Upper lobe of right lung (tissue), 1 donor: Measurements from ENCODE around the gene HDX. TPM values are rescaled to one million over a fixed set of nuclear protein-coding genes. Genes with fewer than 3 reads are reported as not detected.
"Not testable (repeated sequence)": the region's sequence is repeated elsewhere in the genome, so short reads cannot be mapped to it uniquely, and the experiment has no call there.

ENCODE experiments used
- ATAC-seq: fragments of 200-7000 bp; cut with Tn5 transposase; one replicate; pipeline ENCODE4 v1.9.1; 2020; ENCODE audit warnings: mild to moderate bottlenecking, moderate library complexity
- DNase-seq: peaks from one replicate; pipeline ENCODE4 v3.0.0-alpha.2; 2020
- H3K27ac ChIP-seq: fragments of 200-600 bp; one replicate; pipeline ENCODE4 v1.8.0; 2022
- H3K27me3 ChIP-seq: fragments of 200-600 bp; one replicate; pipeline ENCODE4 v1.8.0; 2022; ENCODE audit warnings: mild to moderate bottlenecking
- H3K36me3 ChIP-seq: fragments of 200-600 bp; one replicate; pipeline ENCODE4 v1.8.0; 2022
- H3K4me1 ChIP-seq: fragments of 200-600 bp; one replicate; pipeline ENCODE4 v1.8.0; 2022
- H3K4me3 ChIP-seq: fragments of 200-600 bp; one replicate; pipeline ENCODE4 v1.8.0; 2022; ENCODE audit warnings: mild to moderate bottlenecking
- H3K9me3 ChIP-seq: fragments of 200-600 bp; one replicate; pipeline ENCODE4 v1.8.0; 2022
- intact Hi-C: fragments of 100-400 bp; cut with DNase I; formaldehyde crosslinking; loops from one replicate; pipeline ENCODE4 v1.11.0; 2022
- long read RNA-seq: library from polyadenylated mRNA; unstranded; transcript quantifications from one replicate; pipeline ENCODE4 v2.0.0, GENCODE V29; 2021
- total RNA-seq: library from RNA; stranded (reverse); fragmentation: NEBNext Ultra II Directional; extraction: Animal tissue kit (Norgen Biotek cat#: 25700); gene quantifications from one replicate; pipeline ENCODE4 v1.2.1, GENCODE V29; 2021
- TF ChIP-seq, protein P1 (sequence below): fragments of 200-600 bp; IDR thresholded peaks from one replicate; pipeline ENCODE4 v1.8.0; 2022; ENCODE audit warnings: antibody characterized with exemption
- donor health status: DM: no; HTN: yes; CAD: no; lungs with severe emphysema.

The HDX gene, protein sequence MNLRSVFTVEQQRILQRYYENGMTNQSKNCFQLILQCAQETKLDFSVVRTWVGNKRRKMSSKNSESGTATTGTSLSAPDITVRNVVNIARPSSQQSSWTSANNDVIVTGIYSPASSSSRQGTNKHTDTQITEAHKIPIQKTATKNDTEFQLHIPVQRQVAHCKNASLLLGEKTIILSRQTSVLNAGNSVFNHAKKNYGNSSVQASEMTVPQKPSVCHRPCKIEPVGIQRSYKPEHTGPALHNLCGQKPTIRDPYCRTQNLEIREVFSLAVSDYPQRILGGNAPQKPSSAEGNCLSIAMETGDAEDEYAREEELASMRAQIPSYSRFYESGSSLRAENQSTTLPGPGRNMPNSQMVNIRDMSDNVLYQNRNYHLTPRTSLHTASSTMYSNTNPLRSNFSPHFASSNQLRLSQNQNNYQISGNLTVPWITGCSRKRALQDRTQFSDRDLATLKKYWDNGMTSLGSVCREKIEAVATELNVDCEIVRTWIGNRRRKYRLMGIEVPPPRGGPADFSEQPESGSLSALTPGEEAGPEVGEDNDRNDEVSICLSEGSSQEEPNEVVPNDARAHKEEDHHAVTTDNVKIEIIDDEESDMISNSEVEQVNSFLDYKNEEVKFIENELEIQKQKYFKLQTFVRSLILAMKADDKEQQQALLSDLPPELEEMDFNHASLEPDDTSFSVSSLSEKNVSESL
- 4.5 TPM for total RNA-seq
- long read RNA-seq, partial matches to known transcripts = 2 of 3 reads
- long read RNA-seq, other reads (novel, unspliced or antisense) = 0 of 3 reads

GRCh38 chrX:84501798-84502628 is at the start of gene HDX:
TSS of gene HDX (minus strand) at chrX:84502453. CDS start at chrX:84475397, 27,056 bp downstream.
- Histone ChIP-seq H3K27ac (peak within 1 kb of the TSS; percentile 88), H3K4me1 (no peaks in the 10 kb centered on the region), H3K36me3 (no peaks in the 10 kb centered on the region), H3K27me3 (no peaks in the 10 kb centered on the region), H3K4me3 (peak within 1 kb of the TSS; percentile 59), H3K9me3 (no peaks in the 10 kb centered on the region)
- ATAC-seq = peak; percentile 99
- DNase-seq = peak; percentile 92
- TF ChIP-seq, protein P1, sequence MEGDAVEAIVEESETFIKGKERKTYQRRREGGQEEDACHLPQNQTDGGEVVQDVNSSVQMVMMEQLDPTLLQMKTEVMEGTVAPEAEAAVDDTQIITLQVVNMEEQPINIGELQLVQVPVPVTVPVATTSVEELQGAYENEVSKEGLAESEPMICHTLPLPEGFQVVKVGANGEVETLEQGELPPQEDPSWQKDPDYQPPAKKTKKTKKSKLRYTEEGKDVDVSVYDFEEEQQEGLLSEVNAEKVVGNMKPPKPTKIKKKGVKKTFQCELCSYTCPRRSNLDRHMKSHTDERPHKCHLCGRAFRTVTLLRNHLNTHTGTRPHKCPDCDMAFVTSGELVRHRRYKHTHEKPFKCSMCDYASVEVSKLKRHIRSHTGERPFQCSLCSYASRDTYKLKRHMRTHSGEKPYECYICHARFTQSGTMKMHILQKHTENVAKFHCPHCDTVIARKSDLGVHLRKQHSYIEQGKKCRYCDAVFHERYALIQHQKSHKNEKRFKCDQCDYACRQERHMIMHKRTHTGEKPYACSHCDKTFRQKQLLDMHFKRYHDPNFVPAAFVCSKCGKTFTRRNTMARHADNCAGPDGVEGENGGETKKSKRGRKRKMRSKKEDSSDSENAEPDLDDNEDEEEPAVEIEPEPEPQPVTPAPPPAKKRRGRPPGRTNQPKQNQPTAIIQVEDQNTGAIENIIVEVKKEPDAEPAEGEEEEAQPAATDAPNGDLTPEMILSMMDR = no peak
- intact Hi-C loops = no loop called here

DNA sequence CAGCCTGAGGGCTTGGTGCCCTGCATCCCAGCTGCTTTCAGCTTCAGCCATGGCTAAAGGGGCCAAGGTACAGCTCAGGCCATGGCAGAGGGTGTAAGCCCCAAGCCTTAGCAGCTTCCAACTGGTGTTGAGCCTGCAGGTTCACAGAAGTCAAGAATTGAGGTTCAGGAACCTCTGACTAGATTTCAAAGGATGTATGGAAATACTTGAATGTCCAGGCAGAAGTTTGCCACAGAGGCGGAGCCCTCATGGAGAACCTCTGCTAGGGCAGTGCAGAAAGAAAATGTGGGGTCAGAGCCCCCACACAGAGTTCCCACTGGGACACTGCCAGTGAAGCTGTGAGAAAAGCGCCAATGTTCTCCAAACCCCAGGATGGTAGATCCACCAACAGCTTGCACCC is 39.1 kb upstream of the HDX start:
- not testable (repeated sequence) for ATAC-seq, DNase-seq

DNA sequence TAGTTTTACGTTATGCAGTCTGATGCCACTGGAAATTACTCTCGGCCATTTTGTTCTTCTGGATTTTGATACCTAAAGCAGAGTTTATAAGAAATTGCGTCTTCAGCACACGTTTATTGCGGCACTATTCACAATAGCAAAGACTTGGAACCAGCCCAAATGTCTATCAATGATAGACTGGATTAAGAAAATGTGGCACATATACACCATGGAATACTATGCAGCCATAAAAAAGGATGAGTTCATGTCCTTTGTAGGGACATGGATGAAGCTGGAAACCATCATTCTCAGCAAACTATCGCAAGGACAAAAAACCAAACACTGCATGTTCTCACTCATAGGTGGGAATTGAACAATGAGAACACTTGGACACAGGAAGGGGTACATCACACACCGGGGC is 35.4 kb upstream of the HDX start:
- DNase-seq, H3K27me3 ChIP-seq, H3K27ac ChIP-seq, H3K4me3 ChIP-seq, H3K4me1 ChIP-seq, H3K9me3 ChIP-seq, intact Hi-C loops, H3K36me3 ChIP-seq, ATAC-seq: not testable (repeated sequence)

More for the DNA sequence above, 39.1 kb upstream of the HDX start:
- H3K27ac ChIP-seq, H3K9me3 ChIP-seq, H3K27me3 ChIP-seq, intact Hi-C loops, H3K36me3 ChIP-seq, H3K4me1 ChIP-seq, H3K4me3 ChIP-seq: not testable (repeated sequence)

DNA sequence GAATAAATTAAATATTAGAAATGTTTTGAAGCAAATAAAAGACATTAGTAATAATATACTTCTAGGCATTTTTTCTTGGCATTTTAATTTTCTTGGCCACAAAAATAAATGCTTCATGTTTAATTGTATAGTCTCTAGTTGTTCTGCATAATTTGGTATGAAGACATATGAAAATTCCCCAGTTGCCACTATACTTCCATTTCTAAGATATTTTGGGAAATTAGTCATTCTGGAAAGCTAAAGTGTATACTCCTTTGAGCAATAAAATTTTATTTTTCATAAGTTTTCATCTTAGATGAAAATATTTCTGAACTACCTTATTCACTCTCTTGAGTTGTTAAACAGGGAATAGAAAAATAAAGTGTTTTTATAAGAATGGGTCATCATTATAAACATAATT is 13.8 kb downstream of the HDX start:
- no peak for ATAC-seq
- H3K4me3 ChIP-seq = no peak overlapping the region
- intact Hi-C loops = no loop called here
- H3K27ac ChIP-seq = no peak overlapping the region
- H3K4me1 ChIP-seq = no peaks in the 10 kb centered on the region
- no peaks in the 10 kb centered on the region for H3K27me3 ChIP-seq
- TF ChIP-seq, protein P1 = no peak
- H3K9me3 ChIP-seq = no peaks in the 10 kb centered on the region
- H3K36me3 ChIP-seq = no peaks in the 10 kb centered on the region
- no peak for DNase-seq

DNA sequence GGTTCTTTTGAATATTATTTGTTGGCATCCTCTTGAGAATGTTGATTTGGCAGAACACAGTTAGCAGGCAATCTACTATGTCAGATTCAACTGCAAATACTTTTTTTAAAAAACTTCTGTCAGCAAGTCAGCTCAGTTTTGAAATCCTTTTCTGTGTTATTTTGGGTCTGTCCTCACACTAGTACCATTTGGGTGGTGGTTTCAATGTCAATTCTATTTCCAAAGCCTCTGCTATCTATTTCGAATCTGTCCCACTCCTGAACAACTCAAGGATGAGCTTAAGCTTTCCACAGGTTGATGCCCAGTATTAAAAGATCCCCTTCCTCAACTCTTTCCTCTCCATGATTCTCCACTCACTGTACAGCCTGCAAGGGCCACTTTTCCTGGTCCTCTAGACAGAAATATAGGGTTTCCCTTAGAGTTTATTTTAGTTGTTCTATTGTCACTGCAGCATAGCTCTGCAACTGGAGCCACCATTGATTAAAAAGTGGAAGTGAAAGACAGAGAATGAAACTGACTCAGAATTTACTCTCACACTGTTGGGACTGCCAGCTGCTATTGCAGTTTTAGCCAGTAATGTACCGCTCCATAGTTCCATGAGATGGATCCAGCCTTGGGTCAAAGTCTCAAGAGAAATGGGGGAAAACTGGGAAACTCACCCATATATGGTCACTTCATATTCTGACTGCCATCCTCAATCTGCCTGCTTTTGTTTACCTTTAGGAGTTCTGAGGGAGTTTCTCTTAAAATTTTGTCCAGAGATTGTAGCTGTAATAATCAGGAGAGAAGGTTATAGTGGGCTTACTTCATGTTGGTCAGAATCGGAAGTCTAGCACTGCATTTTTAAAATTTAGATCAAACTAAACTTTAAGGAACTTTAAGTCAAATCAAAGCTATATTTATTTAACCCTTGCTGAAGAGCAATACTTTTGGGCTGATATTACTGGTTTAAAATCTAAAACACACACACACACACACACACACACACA is 14.6 kb downstream of the HDX start:
- H3K9me3 ChIP-seq = no peaks in the 10 kb centered on the region
- intact Hi-C loops = no loop called here
- TF ChIP-seq, protein P1 = no peak
- H3K4me3 ChIP-seq = no peak overlapping the region
- no peaks in the 10 kb centered on the region for H3K27me3 ChIP-seq
- no peak overlapping the region for H3K27ac ChIP-seq
- no peaks in the 10 kb centered on the region for H3K4me1 ChIP-seq
- no peaks in the 10 kb centered on the region for H3K36me3 ChIP-seq
- ATAC-seq = no peak
- no peak for DNase-seq

- TF ChIP-seq, protein P1 = no peak
- Histone ChIP-seq H3K27me3 (no peaks in the 10 kb centered on the region), H3K4me1 (no peaks in the 10 kb centered on the region), H3K4me3 (no peak overlapping the region), H3K9me3 (no peaks in the 10 kb centered on the region), H3K27ac (no peak overlapping the region), H3K36me3 (no peaks in the 10 kb centered on the region)
- ATAC-seq (no peak), DNase-seq (no peak)
- intact Hi-C loops = no loop called here
These were observed 23.2 kb downstream of the HDX start for GRCh38 chrX:84479086-84479485.
